ENCODE results near the gene MYLK. TPM values are rescaled to one million over a fixed set of nuclear protein-coding genes. Genes with fewer than 3 reads are reported as not detected.

MYLK gene
- polyA plus RNA-seq, 1 donor (not counting 4 experiments of a cell fraction or from before 2014, with no cell fraction given) = 7.8 TPM

GRCh38 chr3:123743121-123743520 lies 141.0 kb downstream of the MYLK start:
- no peaks in the 10 kb centered on the region for H3K9me3 ChIP-seq (ENCODE audit: control insufficient read depth, low read depth, low read length)
- peaks cover 34% of the 10 kb centered on the region for H3K4me1 ChIP-seq (ENCODE audit: control insufficient read depth, extremely low read depth, insufficient read depth, low read length)
- dilution Hi-C loops (cut with MboI; ENCODE audit: extremely low pct_ligation_motif_present, low sequenced_read_pairs) = no loop called here
- no peak overlapping the region for H2AFZ ChIP-seq (ENCODE audit: control insufficient read depth, low read length)
- H3K36me3 ChIP-seq (ENCODE audit: control insufficient read depth in 2 of 2, extremely low read depth in 1 of 2, insufficient read depth in 2 of 2, low read length in 2 of 2) = no peaks in the 10 kb centered on the region
- DNase-seq (ENCODE audit: low read depth, low spot score) (no peak), FAIRE-seq (no peak)
- H3K27me3 ChIP-seq (ENCODE audit: control insufficient read depth, extremely low read depth, insufficient read depth, low read length) = no peaks in the 10 kb centered on the region
- no peak overlapping the region for H3K9ac ChIP-seq (ENCODE audit: control insufficient read depth, extremely low read depth, insufficient read depth, low read length)
- H3K4me3 ChIP-seq (ENCODE audit: control insufficient read depth in 2 of 3, extremely low read depth in 1 of 3, insufficient read depth in 2 of 3, low read depth in 1 of 3, low read length in 3 of 3) = no peak overlapping the region
- no peaks in the 10 kb centered on the region for H3K79me2 ChIP-seq (ENCODE audit: control insufficient read depth, insufficient read depth, low read length)
- H3K4me2 ChIP-seq (ENCODE audit: control insufficient read depth, extremely low read depth, insufficient read depth, low read depth, low read length) = no peak overlapping the region
- H3K9me1 ChIP-seq (ENCODE audit: control insufficient read depth, extremely low read depth, insufficient read depth, low read length) = no peaks in the 10 kb centered on the region
- no peak overlapping the region for H3K27ac ChIP-seq (ENCODE audit: control insufficient read depth, insufficient read depth, low read length)
- no peaks in the 10 kb centered on the region for H4K20me1 ChIP-seq (ENCODE audit: control insufficient read depth, extremely low read depth, insufficient read depth, low read length)
- TF ChIP-seq CTCF (optimal IDR thresholded peaks at IDR 0.05 in 1 of 3, IDR thresholded peaks at IDR 0.05 in 1 of 3, conservative IDR thresholded peaks at IDR 0.05 in 1 of 3; ENCODE audit: extremely low read depth in 1 of 3, insufficient read depth in 2 of 3, low read length in 3 of 3) (no peak), EZH2 (IDR thresholded peaks at IDR 0.05; ENCODE audit: low read length) (no peak)

- H3K4me2 ChIP-seq (ENCODE audit: control insufficient read depth, extremely low read depth, insufficient read depth, low read depth, low read length) = peak overlapping the region; percentile 71
Observed at GRCh38 chr3:123741041-123741511, 143.1 kb downstream of the MYLK start.

More at GRCh38 chr3:123741041-123741511, 143.1 kb downstream of the MYLK start:
- Histone ChIP-seq H3K4me3 (ENCODE audit: control insufficient read depth in 2 of 3, extremely low read depth in 1 of 3, insufficient read depth in 2 of 3, low read depth in 1 of 3, low read length in 3 of 3) (no peak overlapping the region), H3K9ac (ENCODE audit: control insufficient read depth, extremely low read depth, insufficient read depth, low read length) (no peak overlapping the region), H4K20me1 (ENCODE audit: control insufficient read depth, extremely low read depth, insufficient read depth, low read length) (no peaks in the 10 kb centered on the region), H3K4me1 (ENCODE audit: control insufficient read depth, extremely low read depth, insufficient read depth, low read length) (peaks cover 34% of the 10 kb centered on the region), H3K36me3 (ENCODE audit: control insufficient read depth in 2 of 2, extremely low read depth in 1 of 2, insufficient read depth in 2 of 2, low read length in 2 of 2) (no peaks in the 10 kb centered on the region), H3K79me2 (ENCODE audit: control insufficient read depth, insufficient read depth, low read length) (no peaks in the 10 kb centered on the region), H3K27ac (ENCODE audit: control insufficient read depth, insufficient read depth, low read length) (no peak overlapping the region), H3K9me1 (ENCODE audit: control insufficient read depth, extremely low read depth, insufficient read depth, low read length) (no peaks in the 10 kb centered on the region), H2AFZ (ENCODE audit: control insufficient read depth, low read length) (no peak overlapping the region), H3K9me3 (ENCODE audit: control insufficient read depth, low read depth, low read length) (no peaks in the 10 kb centered on the region), H3K27me3 (ENCODE audit: control insufficient read depth, extremely low read depth, insufficient read depth, low read length) (no peaks in the 10 kb centered on the region)
- FAIRE-seq = no peak
- dilution Hi-C loops (cut with MboI; ENCODE audit: extremely low pct_ligation_motif_present, low sequenced_read_pairs) = no loop called here
- TF ChIP-seq CTCF (optimal IDR thresholded peaks at IDR 0.05 in 1 of 3, IDR thresholded peaks at IDR 0.05 in 1 of 3, conservative IDR thresholded peaks at IDR 0.05 in 1 of 3; ENCODE audit: extremely low read depth in 1 of 3, insufficient read depth in 2 of 3, low read length in 3 of 3) = no peak
- no peak for TF ChIP-seq EZH2 (IDR thresholded peaks at IDR 0.05; ENCODE audit: low read length)
- no peak for DNase-seq (ENCODE audit: low read depth, low spot score)

Measured in keratinocyte (primary cell).